Measurements from ENCODE around the gene TMEM178B. TPM values are rescaled to one million over a fixed set of nuclear protein-coding genes. Genes with fewer than 3 reads are reported as not detected.
"Not testable (repeated sequence)": the region's sequence is repeated elsewhere in the genome, so short reads cannot be mapped to it uniquely, and the experiment has no call there.

The TMEM178B gene
- total RNA-seq, 4 donors from 2014 or later = 7.7 to 49.9 (median 25.9) TPM

- Histone ChIP-seq H3K4me3 (replicated peaks in 1 of 3) (no peak overlapping the region), H3K36me3 (no peaks in the 10 kb centered on the region), H3K9me3 (no peaks in the 10 kb centered on the region), H3K27me3 (no peaks in the 10 kb centered on the region), H3K27ac (no peak overlapping the region), H3K4me1 (no peaks in the 10 kb centered on the region)
- 90 to 94% methylated on average over 6 of the region's 6 CpGs for WGBS, 2 donors
- intact Hi-C loops (cut with DNase I) = no loop called here
- no peak for DNase-seq
- TF ChIP-seq CTCF (IDR thresholded peaks at IDR 0.05) = no peak
- TF ChIP-seq POLR2A (IDR thresholded peaks at IDR 0.05) = no peak
These were observed 248.5 kb downstream of the TMEM178B start for GRCh38 chr7:141322383-141322782.

GRCh38 chr7:141323826-141324225 is 250.0 kb downstream of the TMEM178B start:
- TF ChIP-seq POLR2A (IDR thresholded peaks at IDR 0.05) (no peak), CTCF (IDR thresholded peaks at IDR 0.05) (no peak)
- Histone ChIP-seq H3K27me3 (no peaks in the 10 kb centered on the region), H3K9me3 (no peaks in the 10 kb centered on the region), H3K4me1 (no peaks in the 10 kb centered on the region), H3K36me3 (no peaks in the 10 kb centered on the region), H3K27ac (no peak overlapping the region), H3K4me3 (replicated peaks in 1 of 3) (no peak overlapping the region)
- WGBS, 2 donors = 91 to 94% methylated on average over 4 of the region's 4 CpGs
- intact Hi-C loops (cut with DNase I) = no loop called here
- no peak for DNase-seq

- DNase-seq = no peak
- Histone ChIP-seq H3K36me3 (no peaks in the 10 kb centered on the region), H3K4me3 (replicated peaks in 1 of 3) (no peak overlapping the region), H3K9me3 (no peaks in the 10 kb centered on the region), H3K27me3 (no peaks in the 10 kb centered on the region), H3K4me1 (no peaks in the 10 kb centered on the region), H3K27ac (no peak overlapping the region)
- intact Hi-C loops (cut with DNase I) = no loop called here
- TF ChIP-seq POLR2A (IDR thresholded peaks at IDR 0.05) = no peak
- no peak for TF ChIP-seq CTCF (IDR thresholded peaks at IDR 0.05)
- 79 to 85% methylated on average over 3 of the region's 3 CpGs for WGBS, 2 donors
These were observed 251.0 kb downstream of the TMEM178B start for GRCh38 chr7:141324870-141325269.

- Histone ChIP-seq H3K27ac (no peak overlapping the region), H3K36me3 (no peaks in the 10 kb centered on the region), H3K4me3 (replicated peaks in 1 of 3) (no peak overlapping the region), H3K9me3 (no peaks in the 10 kb centered on the region), H3K4me1 (no peaks in the 10 kb centered on the region), H3K27me3 (no peaks in the 10 kb centered on the region)
- 57 to 63% methylated on average over 2 of the region's 2 CpGs for WGBS, 2 donors
- intact Hi-C loops (cut with DNase I) = no loop called here
- no peak for DNase-seq
- TF ChIP-seq CTCF (IDR thresholded peaks at IDR 0.05) (no peak), POLR2A (IDR thresholded peaks at IDR 0.05) (no peak)
These were observed 251.4 kb downstream of the TMEM178B start for GRCh38 chr7:141325275-141325674.

GRCh38 chr7:141328290-141328689 is 254.4 kb downstream of the TMEM178B start:
- 75% methylated on average over 2 of the region's 2 CpGs for WGBS, 2 donors

GRCh38 chr7:141330285-141330684 is 256.4 kb downstream of the TMEM178B start:
- H3K27me3 ChIP-seq; H3K27ac ChIP-seq; H3K4me1 ChIP-seq; H3K4me3 ChIP-seq (replicated peaks in 1 of 3); DNase-seq; H3K36me3 ChIP-seq; H3K9me3 ChIP-seq; intact Hi-C loops (cut with DNase I): not testable (repeated sequence)
- 90 to 96% methylated on average over 2 of the region's 2 CpGs for WGBS, 2 donors

More at GRCh38 chr7:141328290-141328689, 254.4 kb downstream of the TMEM178B start:
- Histone ChIP-seq H3K9me3 (no peaks in the 10 kb centered on the region), H3K4me1 (no peaks in the 10 kb centered on the region), H3K27ac (no peak overlapping the region), H3K4me3 (replicated peaks in 1 of 3) (no peak overlapping the region), H3K27me3 (no peaks in the 10 kb centered on the region), H3K36me3 (no peaks in the 10 kb centered on the region)
- intact Hi-C loops (cut with DNase I) = no loop called here
- no peak for DNase-seq
- TF ChIP-seq CTCF (IDR thresholded peaks at IDR 0.05) (no peak), POLR2A (IDR thresholded peaks at IDR 0.05) (no peak)

Data from thyroid gland (tissue), 4 donors.